ENCODE measurements around the gene SNAI3. TPM values are rescaled to one million over a fixed set of nuclear protein-coding genes. Genes with fewer than 3 reads are reported as not detected.

The SNAI3 gene
- total RNA-seq, 6 experiments from 2014 or later: not detected

DNA sequence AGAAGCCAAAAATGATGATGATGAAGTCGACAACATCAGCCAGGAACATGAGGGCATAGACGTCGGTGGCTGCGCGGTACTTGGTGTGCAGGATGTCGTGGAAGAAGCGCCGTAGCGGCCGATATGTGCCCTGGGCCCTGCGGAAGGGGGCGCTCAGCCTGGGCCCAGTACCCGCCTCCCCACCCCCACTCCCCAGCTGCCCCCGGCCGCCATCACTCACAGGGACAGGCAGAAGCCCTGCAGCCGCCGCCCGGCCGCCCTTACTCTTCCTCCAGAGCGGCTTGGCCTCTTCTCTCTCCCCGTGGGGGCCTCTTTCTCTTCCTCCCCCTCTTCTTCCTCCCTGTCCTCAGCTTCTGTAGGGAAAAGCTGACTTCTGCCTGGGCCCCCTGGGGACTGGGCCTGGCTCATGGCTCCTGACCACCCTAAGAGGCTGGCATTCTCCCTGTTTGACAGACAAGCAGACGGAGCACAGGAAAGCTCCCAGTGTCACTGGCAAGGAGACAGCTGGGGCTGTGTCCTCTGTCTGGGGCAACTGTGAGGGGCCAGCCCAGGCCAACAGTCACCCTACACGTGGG, 34.2 kb upstream of the SNAI3 start:
- TF ChIP-seq, protein P1, sequence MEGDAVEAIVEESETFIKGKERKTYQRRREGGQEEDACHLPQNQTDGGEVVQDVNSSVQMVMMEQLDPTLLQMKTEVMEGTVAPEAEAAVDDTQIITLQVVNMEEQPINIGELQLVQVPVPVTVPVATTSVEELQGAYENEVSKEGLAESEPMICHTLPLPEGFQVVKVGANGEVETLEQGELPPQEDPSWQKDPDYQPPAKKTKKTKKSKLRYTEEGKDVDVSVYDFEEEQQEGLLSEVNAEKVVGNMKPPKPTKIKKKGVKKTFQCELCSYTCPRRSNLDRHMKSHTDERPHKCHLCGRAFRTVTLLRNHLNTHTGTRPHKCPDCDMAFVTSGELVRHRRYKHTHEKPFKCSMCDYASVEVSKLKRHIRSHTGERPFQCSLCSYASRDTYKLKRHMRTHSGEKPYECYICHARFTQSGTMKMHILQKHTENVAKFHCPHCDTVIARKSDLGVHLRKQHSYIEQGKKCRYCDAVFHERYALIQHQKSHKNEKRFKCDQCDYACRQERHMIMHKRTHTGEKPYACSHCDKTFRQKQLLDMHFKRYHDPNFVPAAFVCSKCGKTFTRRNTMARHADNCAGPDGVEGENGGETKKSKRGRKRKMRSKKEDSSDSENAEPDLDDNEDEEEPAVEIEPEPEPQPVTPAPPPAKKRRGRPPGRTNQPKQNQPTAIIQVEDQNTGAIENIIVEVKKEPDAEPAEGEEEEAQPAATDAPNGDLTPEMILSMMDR (IDR thresholded peaks at IDR 0.05): no peak
- H3K36me3 Mint-ChIP-seq (ENCODE audit: low read depth): peaks cover 25% of the 10 kb centered on the region
- no peak overlapping the region for H3K4me3 Mint-ChIP-seq
- H3K4me1 Mint-ChIP-seq (ENCODE audit: low read depth): no peaks in the 10 kb centered on the region
- H3K9me3 Mint-ChIP-seq: no peaks in the 10 kb centered on the region
- DNase-seq: no peak
- H3K27ac Mint-ChIP-seq: peak overlapping the region; percentile 31; the same call in 1 of the 2 replicates
- peaks cover 7% of the 10 kb centered on the region for H3K27me3 Mint-ChIP-seq (ENCODE audit: insufficient read depth)

DNA sequence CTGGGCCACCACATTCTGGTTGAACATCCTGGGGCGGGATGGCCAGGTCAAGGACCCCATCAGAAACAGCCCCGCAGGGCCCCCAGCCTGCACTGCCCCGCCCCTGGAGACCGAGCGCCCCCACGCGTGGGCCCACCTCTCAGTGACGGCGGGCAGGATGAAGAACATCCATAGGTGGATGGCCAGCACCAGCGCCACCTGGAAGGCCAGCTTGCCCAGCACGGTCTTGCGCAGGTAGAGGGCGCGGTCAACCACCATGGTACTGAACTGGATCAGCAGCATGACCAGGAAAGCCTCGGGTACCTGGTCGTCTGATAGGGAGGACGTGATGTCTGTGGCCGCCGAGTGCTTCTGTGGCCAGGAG, 33.6 kb upstream of the SNAI3 start:
- peaks cover 7% of the 10 kb centered on the region for H3K27me3 Mint-ChIP-seq (ENCODE audit: insufficient read depth)
- no peaks in the 10 kb centered on the region for H3K9me3 Mint-ChIP-seq
- TF ChIP-seq, protein P1 (IDR thresholded peaks at IDR 0.05): no peak
- no peak overlapping the region for H3K27ac Mint-ChIP-seq
- H3K4me3 Mint-ChIP-seq: no peak overlapping the region
- DNase-seq: no peak
- H3K4me1 Mint-ChIP-seq (ENCODE audit: low read depth): no peaks in the 10 kb centered on the region
- peaks cover 28% of the 10 kb centered on the region for H3K36me3 Mint-ChIP-seq (ENCODE audit: low read depth)

DNA sequence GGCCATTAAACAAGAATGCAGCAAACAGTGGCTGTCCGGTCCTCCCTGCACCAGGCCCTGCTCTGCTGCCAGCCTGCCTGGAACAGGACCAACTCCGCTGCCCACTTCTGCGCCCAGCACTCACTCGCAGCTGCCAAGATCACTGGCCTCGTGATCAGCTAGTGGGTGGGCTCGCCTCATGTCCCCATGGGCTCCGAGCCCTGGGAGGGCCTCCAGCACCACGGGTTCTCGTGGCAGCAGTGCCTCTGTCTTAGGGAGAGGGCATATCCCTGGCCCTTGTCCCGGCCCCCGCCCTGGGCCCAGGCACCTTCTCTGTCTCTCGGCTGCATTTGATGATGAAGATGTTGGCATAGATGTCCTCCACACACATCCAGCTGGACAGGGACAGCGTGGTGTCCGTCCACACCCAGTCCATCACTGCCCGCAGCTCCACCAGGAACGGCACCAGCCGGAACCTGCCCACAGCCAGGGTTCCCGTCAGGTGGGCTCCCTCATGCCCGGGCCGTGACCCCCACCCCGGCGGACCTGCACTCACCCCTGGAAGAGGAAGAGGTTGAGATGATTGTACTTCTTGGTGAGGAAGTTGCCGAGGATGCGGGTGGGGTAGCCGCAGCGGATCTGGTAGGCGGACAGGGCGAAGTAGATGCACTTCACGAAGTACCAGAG, 33.1 kb upstream of the SNAI3 start:
- H3K4me3 Mint-ChIP-seq: no peak overlapping the region
- no peaks in the 10 kb centered on the region for H3K4me1 Mint-ChIP-seq (ENCODE audit: low read depth)
- no peak for DNase-seq
- H3K27ac Mint-ChIP-seq: no peak overlapping the region
- H3K9me3 Mint-ChIP-seq: no peaks in the 10 kb centered on the region
- H3K36me3 Mint-ChIP-seq (ENCODE audit: low read depth): peaks cover 29% of the 10 kb centered on the region
- peaks cover 8% of the 10 kb centered on the region for H3K27me3 Mint-ChIP-seq (ENCODE audit: insufficient read depth)
- TF ChIP-seq, protein P1 (IDR thresholded peaks at IDR 0.05): no peak

DNA sequence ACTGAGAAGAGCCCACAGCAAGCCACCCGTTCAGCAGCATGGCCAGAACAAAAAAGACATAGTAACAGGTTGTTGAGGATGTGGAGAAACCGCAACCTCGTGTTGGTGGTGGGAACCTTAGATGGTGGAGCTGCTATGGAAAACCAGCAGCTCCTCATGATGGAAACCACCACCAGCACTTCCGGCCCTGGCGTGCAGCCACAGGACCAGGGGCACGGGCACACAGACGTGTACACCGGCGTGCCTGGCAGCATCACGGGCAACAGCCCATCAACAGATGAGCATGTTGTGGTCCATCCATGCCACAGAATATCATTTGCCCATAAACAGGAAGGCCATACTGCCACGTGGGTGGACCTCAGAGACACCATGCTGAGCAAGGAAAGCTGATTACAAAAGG, 31.9 kb upstream of the SNAI3 start:
- Mint-ChIP-seq H3K4me3 (no peak overlapping the region), H3K36me3 (ENCODE audit: low read depth) (peaks cover 29% of the 10 kb centered on the region), H3K9me3 (no peaks in the 10 kb centered on the region), H3K27ac (no peak overlapping the region), H3K4me1 (ENCODE audit: low read depth) (no peaks in the 10 kb centered on the region), H3K27me3 (ENCODE audit: insufficient read depth) (peaks cover 9% of the 10 kb centered on the region)
- TF ChIP-seq, protein P1 (IDR thresholded peaks at IDR 0.05): no peak
- DNase-seq: no peak

DNA sequence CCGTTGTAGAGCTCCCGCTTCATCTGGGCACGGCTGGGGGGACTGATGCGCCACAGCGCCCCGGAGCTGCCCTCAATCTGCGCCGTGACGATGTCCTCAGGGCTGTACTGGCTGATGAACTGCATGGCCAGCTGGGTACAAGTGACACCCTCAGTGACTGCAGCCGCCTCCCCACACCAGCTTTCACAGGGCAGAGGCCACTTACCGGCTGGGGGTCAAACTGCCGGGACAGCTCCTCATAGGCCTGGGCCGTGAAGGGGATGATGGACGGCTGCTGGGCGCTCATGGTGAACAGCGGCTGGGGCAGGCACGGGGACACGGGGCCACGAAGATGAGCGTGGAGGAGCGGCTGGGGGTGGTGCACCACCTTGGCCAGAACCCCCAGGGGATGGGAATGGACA, 30.3 kb upstream of the SNAI3 start:
- peaks cover 29% of the 10 kb centered on the region for H3K36me3 Mint-ChIP-seq (ENCODE audit: low read depth)
- H3K4me3 Mint-ChIP-seq: no peak overlapping the region
- TF ChIP-seq, protein P1 (IDR thresholded peaks at IDR 0.05): no peak
- no peak overlapping the region for H3K27ac Mint-ChIP-seq
- peaks cover 12% of the 10 kb centered on the region for H3K27me3 Mint-ChIP-seq (ENCODE audit: insufficient read depth)
- no peak for DNase-seq
- H3K9me3 Mint-ChIP-seq: no peaks in the 10 kb centered on the region
- H3K4me1 Mint-ChIP-seq (ENCODE audit: low read depth): no peaks in the 10 kb centered on the region
